GM19438 (cell line): ENCODE data around the gene MS4A15.
A peak's percentile ranks its signal among the peaks of the same experiment; 100 is the strongest.

ENCODE experiments used
- ATAC-seq: cut with Tn5 transposase; IDR thresholded peaks from one replicate; pipeline ENCODE4 v1.9.1; 2021; ENCODE audit warnings: low read depth; ENCODE audit not compliant: unreplicated experiment

MS4A15 gene

GRCh38 chr11:60775420-60775961 is 18.8 kb downstream of the MS4A15 start:
- ATAC-seq: peak; percentile 70

- ATAC-seq: no peak
Observed at GRCh38 chr11:60776167-60776566, 19.5 kb downstream of the MS4A15 start.

GRCh38 chr11:60777106-60777505 is 20.4 kb downstream of the MS4A15 start:
- no peak for ATAC-seq

DNA sequence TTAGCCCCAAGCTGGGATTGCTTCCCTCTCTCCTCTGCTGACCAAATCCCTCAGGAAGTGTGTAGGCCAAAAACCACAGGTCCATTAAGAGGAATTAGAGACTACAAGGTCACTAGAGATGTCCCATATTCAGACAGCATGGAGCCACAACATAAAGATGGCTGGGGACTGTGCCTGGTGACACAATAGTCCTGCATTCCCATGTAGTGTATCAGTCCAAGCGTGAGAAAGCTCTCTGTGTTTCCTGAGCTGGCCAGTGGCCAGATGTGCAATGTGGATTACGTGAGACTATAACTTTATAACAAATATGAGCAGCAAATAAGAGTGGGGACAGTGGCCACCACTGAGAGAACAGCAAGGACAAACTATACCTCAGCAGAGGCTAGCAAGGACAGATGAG is 20.9 kb downstream of the MS4A15 start:
- ATAC-seq: no peak

GRCh38 chr11:60780065-60780464 is 23.4 kb downstream of the MS4A15 start:
- no peak for ATAC-seq

DNA sequence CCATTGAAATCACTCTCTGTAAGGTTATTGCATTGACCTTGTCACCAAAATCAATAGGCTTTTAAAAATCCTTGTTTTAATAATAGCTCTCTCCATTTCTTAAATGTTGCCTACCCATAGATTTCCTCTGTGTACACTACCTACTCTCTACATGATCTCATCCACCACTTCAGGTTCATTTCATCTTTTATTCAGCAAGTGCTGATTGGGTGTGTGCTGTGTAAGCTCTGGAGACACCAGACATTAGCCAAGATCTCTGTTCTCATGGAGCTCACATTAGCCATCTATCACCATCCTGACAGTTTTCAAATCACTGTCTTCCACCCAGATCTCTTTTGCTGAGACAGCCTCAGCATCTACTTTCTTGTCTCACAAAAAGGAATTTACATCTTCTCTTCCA is 24.1 kb downstream of the MS4A15 start:
- no peak for ATAC-seq

DNA sequence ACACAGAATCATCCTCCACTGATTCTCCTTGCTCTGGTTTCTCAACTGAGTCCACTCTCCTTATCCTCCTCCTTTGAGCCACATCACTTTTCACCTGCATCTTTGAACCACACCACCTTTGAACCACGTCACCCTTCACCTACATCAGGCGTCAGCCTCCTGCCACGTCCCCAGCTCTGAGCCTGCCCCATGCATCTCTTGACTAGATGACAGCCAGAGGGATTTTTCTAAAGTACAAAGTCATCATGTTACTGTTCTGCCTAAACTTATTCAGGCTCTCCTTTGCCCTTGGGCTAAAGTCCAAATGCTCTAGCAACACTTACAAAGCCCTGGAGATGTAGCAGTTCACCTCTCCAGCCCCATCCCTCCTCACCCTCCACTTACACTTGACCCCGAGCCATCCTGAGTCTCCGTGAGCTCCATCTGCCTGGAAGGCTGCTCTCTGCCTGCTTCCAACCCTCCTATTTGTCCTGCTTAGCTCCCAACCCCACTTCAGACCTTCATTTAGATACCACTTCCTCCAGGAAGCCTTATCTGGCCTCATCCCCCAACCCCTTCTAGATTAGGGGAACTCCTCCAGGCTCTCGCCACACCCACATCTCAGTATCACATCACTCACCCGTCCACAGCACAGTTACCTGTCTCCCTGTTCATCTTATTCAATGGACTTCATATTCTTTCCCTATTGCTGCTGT is 24.8 kb downstream of the MS4A15 start:
- no peak for ATAC-seq

- ATAC-seq: no peak
Observed at GRCh38 chr11:60781981-60782316, 25.3 kb downstream of the MS4A15 start.

DNA sequence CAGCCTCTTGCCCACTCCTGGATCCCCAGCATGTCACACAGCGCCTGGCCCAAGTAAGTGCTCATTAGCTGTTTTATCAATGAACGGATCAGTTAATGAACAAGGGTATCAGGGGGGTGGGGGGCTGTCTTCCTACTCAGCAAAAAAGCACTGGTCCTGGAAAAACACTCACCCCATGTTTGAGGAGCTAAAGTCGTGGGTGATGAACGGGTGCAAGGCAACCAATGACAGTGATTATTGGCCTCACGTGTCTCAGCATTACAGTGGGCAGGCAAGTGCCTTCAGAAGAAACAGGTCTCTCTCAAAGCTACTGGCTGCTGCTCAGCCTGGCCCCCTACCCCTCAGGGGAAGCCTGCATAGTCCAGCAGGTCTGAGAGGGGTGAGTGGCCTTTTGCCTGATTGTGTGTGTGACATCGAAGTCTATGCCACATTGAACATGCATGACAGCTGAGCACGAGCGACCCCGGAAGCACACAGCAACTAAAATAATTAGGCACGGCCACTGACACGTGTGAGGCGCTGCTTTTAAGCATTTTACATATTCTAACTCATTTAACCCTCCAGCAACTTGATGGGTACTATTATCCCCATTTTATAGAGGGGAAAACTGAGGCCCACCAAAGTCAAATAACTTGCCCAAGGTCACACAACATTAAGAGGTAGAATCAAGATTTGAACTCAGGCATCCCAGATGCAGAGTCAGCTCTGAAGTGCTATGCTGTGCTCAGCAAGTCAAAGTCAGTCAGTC is 25.9 kb downstream of the MS4A15 start:
- ATAC-seq: no peak

DNA sequence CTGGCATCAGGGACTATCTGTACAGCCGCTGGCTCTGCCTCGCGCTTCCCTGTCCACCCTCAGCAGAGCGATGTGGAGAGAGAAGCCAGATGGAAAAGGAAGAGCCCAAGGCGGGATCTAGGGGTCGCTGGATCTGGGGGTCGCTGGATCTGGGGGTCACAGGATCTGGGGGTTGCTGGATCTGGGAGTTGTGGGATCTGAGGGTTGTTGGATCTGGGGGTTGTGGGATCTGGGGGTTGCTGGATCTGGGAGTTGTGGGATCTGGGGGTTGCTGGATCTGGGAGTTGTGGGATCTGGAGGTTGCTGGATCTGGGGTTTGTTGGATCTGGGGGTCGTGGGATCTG is 26.4 kb downstream of the MS4A15 start:
- no peak for ATAC-seq

GRCh38 chr11:60783911-60784310 is 27.2 kb downstream of the MS4A15 start:
- ATAC-seq: no peak

GRCh38 chr11:60785136-60785535 is 28.5 kb downstream of the MS4A15 start, which contains the start of gene MS4A10:
Gene MS4A10, plus strand, starts transcription at chr11:60785333. Its CDS starts 5,003 bp downstream, at chr11:60790336.
- no peak for ATAC-seq

- no peak for ATAC-seq
Observed at GRCh38 chr11:60785806-60786361, 29.2 kb downstream of the MS4A15 start.

GRCh38 chr11:60786811-60787567 is 30.3 kb downstream of the MS4A15 start:
- ATAC-seq: no peak

GRCh38 chr11:60788401-60789125 is 31.9 kb downstream of the MS4A15 start:
- no peak for ATAC-seq

DNA sequence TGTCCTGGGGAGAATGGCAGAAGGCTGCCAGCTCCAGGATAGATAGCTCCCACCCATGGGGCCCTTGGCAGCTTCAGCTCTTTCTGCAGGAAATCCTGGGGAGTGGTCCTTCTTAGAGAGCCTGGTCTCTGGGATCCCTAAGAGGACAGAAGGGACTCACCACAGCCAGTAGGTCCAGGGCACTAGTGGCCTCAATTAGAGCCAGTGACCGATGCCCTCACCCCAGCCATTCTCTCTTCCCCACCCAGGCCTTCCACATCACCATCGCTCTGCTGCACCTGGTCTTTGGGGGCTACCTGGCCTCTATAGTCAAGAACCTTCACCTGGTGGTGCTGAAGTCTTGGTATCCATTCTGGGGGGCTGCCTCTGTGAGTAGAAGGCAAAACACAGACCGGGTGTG is 34.1 kb downstream of the MS4A15 start:
- no peak for ATAC-seq

GRCh38 chr11:60791153-60791933 is 34.7 kb downstream of the MS4A15 start:
- no peak for ATAC-seq

DNA sequence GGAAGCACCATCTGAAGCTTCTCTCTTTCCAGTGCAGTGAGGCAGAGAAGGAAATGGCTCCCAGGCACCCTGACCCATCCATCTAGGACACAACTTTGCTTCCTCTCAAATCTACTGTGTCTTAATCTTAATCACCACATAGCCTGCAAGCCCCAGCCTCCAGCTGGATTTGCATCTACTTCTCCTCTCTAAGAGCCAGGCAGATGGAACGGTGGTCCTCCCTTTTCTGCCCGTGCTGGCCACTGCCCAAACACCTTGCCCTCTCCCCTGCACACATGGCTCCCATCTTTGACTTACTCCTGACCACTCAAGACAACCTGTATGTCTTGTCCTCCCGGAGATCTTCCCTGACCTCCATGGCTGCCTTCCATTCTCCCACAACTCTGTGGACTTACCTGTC is 35.9 kb downstream of the MS4A15 start:
- no peak for ATAC-seq

- no peak for ATAC-seq
Observed at GRCh38 chr11:60795291-60795690, 38.6 kb downstream of the MS4A15 start.
